OCI-LY3 (cell line): ENCODE data around the gene BTBD7.

ENCODE experiments used
- H2AFZ ChIP-seq: fragments of 200-600, 300-600 bp; shearing (Covaris generic); 2 replicates; pipeline ENCODE4 v1.6.0; 2014; ENCODE audit warnings: antibody characterized with exemption, low read depth, low read length
- H3K27ac ChIP-seq: fragments of 200-600, 300-600 bp; sonication (generic); 2 replicates; pipeline ENCODE4 v1.5.1; 2014; ENCODE audit warnings: mild to moderate bottlenecking, low read length, moderate library complexity, mixed read lengths
- H3K27me3 ChIP-seq: fragments of 200-600, 300-600 bp; sonication (generic); 2 replicates; pipeline ENCODE4 v1.6.1; 2014; ENCODE audit warnings: low read depth, low read length, mixed read lengths
- H3K36me3 ChIP-seq: fragments of 200-600, 300-600 bp; sonication (generic); replicated peaks from 2 replicates; pipeline ENCODE3; 2014; ENCODE audit warnings: low read depth, low read length, mixed read lengths
- H3K4me1 ChIP-seq: fragments of 300-600, 200-600 bp; sonication (generic); 2 replicates; pipeline ENCODE4 v1.6.1; 2014; ENCODE audit warnings: low read length, mixed read lengths
- H3K4me2 ChIP-seq: fragments of 200-600, 300-600 bp; sonication (generic); 2 replicates; pipeline ENCODE4 v1.6.1; 2014; ENCODE audit warnings: low read length, mixed read lengths
- H3K4me3 ChIP-seq: fragments of 300-600, 200-600 bp; sonication (generic); 2 replicates; pipeline ENCODE4 v1.5.1; 2014; ENCODE audit warnings: antibody characterized with exemption, mild to moderate bottlenecking, low read length, moderate library complexity
- H3K79me2 ChIP-seq: fragments of 300-600, 200-600 bp; shearing (Covaris generic); 2 replicates; pipeline ENCODE4 v1.6.1; 2014; ENCODE audit warnings: mild to moderate bottlenecking, low read length, mixed read lengths
- H3K9ac ChIP-seq: fragments of 300-600, 200-600 bp; shearing (Covaris generic); 2 replicates; pipeline ENCODE4 v1.6.0; 2014; ENCODE audit warnings: mild to moderate bottlenecking, low read length, moderate library complexity
- H3K9me3 ChIP-seq: fragments of 200-600, 300-600 bp; shearing (Covaris generic); 2 replicates; pipeline ENCODE4 v1.6.1; 2014; ENCODE audit warnings: low read length, mixed read lengths; ENCODE audit not compliant: insufficient read depth
- H4K20me1 ChIP-seq: fragments of 200-600, 300-600 bp; sonication (generic); 2 replicates; pipeline ENCODE4 v1.6.1; 2016; ENCODE audit warnings: low read length, mixed read lengths; ENCODE audit not compliant: insufficient read depth
- CTCF ChIP-seq: fragments of 200-600, 300-600 bp; sonication (generic); IDR thresholded peaks from 2 replicates; pipeline ENCODE4 v1.5.1; 2014; ENCODE audit warnings: antibody characterized with exemption, low read length, low read depth
- EZH2phosphoT487 ChIP-seq: fragments of 200-600 bp; shearing (Covaris generic); IDR thresholded peaks from 2 replicates; pipeline ENCODE4 v1.6.1; 2018; ENCODE audit warnings: antibody characterized with exemption, mixed run types, low read depth

Gene BTBD7

GRCh38 chr14:93302688-93303581, 29.9 kb downstream of the BTBD7 start:
- TF ChIP-seq EZH2phosphoT487 = no peak
- no peak for TF ChIP-seq CTCF
- Histone ChIP-seq H3K36me3 (no peaks in the 10 kb centered on the region), H3K4me1 (no peaks in the 10 kb centered on the region), H3K79me2 (peaks cover 27% of the 10 kb centered on the region), H3K27ac (no peak overlapping the region), H4K20me1 (peaks cover 23% of the 10 kb centered on the region), H3K4me2 (no peak overlapping the region), H3K4me3 (no peak overlapping the region), H2AFZ (no peak overlapping the region), H3K9me3 (no peaks in the 10 kb centered on the region), H3K9ac (no peak overlapping the region), H3K27me3 (no peaks in the 10 kb centered on the region)

GRCh38 chr14:93301821-93302447, 30.9 kb downstream of the BTBD7 start:
- no peaks in the 10 kb centered on the region for H3K4me1 ChIP-seq
- peaks cover 21% of the 10 kb centered on the region for H3K79me2 ChIP-seq
- no peak overlapping the region for H3K9ac ChIP-seq
- H3K4me2 ChIP-seq = no peak overlapping the region
- no peak overlapping the region for H2AFZ ChIP-seq
- no peaks in the 10 kb centered on the region for H3K27me3 ChIP-seq
- no peaks in the 10 kb centered on the region for H3K9me3 ChIP-seq
- no peak overlapping the region for H3K27ac ChIP-seq
- H3K4me3 ChIP-seq = no peak overlapping the region
- H3K36me3 ChIP-seq = no peaks in the 10 kb centered on the region
- TF ChIP-seq EZH2phosphoT487 = no peak
- TF ChIP-seq CTCF = no peak
- H4K20me1 ChIP-seq = peaks cover 23% of the 10 kb centered on the region

- Histone ChIP-seq H3K36me3 (no peaks in the 10 kb centered on the region), H3K4me3 (no peak overlapping the region), H3K27ac (no peak overlapping the region), H3K27me3 (no peaks in the 10 kb centered on the region), H3K9ac (no peak overlapping the region), H3K79me2 (peaks cover 13% of the 10 kb centered on the region), H2AFZ (no peak overlapping the region), H3K9me3 (no peaks in the 10 kb centered on the region), H3K4me1 (no peaks in the 10 kb centered on the region), H3K4me2 (no peak overlapping the region), H4K20me1 (peaks cover 17% of the 10 kb centered on the region)
- TF ChIP-seq EZH2phosphoT487 (no peak), CTCF (no peak)
These were observed 33.0 kb downstream of the BTBD7 start for GRCh38 chr14:93299866-93300265.

GRCh38 chr14:93299416-93299815, 33.4 kb downstream of the BTBD7 start:
- no peak overlapping the region for H3K4me3 ChIP-seq
- no peak overlapping the region for H3K9ac ChIP-seq
- no peak overlapping the region for H3K4me2 ChIP-seq
- H3K9me3 ChIP-seq = no peaks in the 10 kb centered on the region
- no peaks in the 10 kb centered on the region for H3K36me3 ChIP-seq
- no peaks in the 10 kb centered on the region for H3K4me1 ChIP-seq
- peaks cover 17% of the 10 kb centered on the region for H4K20me1 ChIP-seq
- H3K79me2 ChIP-seq = peaks cover 13% of the 10 kb centered on the region
- no peaks in the 10 kb centered on the region for H3K27me3 ChIP-seq
- no peak overlapping the region for H3K27ac ChIP-seq
- H2AFZ ChIP-seq = no peak overlapping the region
- no peak for TF ChIP-seq CTCF
